HepG2 (cell line): ENCODE results near the gene HOXA4. TPM values are rescaled to one million over a fixed set of nuclear protein-coding genes. Genes with fewer than 3 reads are reported as not detected.

Source experiments
- ATAC-seq: fragments of 200-7000 bp; cut with Tn5 transposase; 3 replicates; pipeline ENCODE4 v1.9.1; 2020; ENCODE audit warnings: mild to moderate bottlenecking, moderate library complexity
- BruUV-seq: library from RNA; stranded (reverse); fragments of 400-500 nt; replicated peaks from 2 replicates; lab custom pipeline; 2021; lab: Mats Ljungman, UMichigan
- CTCF ChIA-PET: fragments of 300-600 bp; formaldehyde crosslinking; extraction: SDS; loops from one replicate; lab custom pipeline; 2021; ENCODE audit warnings: low total read pairs, inconsistent platforms, low intra/inter-chr PET ratio; lab: Yijun Ruan, JAX
- POLR2A ChIA-PET: fragments of 350-600 bp; sonication (Branson Sonifier 250); formaldehyde crosslinking; loops from one replicate; lab custom pipeline; 2020; ENCODE audit warnings: antibody characterized with exemption, inconsistent platforms; lab: Yijun Ruan, JAX
- DNase-seq: peaks from one replicate; pipeline ENCODE4 v3.0.0-alpha.2; 2015; ENCODE audit warnings: low spot score
- FAIRE-seq: peaks from 3 replicates; lab custom pipeline; 2011; peaks lifted over from hg19 to GRCh38; lab: Jason Lieb, UNC
- H2AFZ ChIP-seq: one replicate; pipeline ENCODE4 v1.6.1; 2011; ENCODE audit warnings: low read length, inconsistent platforms
- H3K27ac ChIP-seq: fragments of 300-600 bp; 3 replicates; pipeline ENCODE4 v1.8.0; 2011; ENCODE audit warnings: mixed run types, mild to moderate bottlenecking, mixed read lengths, low read length, inconsistent platforms; ENCODE audit not compliant: insufficient read depth; ENCODE audit errors: extremely low read length
- H3K27me3 ChIP-seq, 2 experiments: fragments of 200-600 bp in 1 of 2; 2 replicates in 1 of 2; 3 replicates in 1 of 2; pipeline versions ENCODE4 v1.6.0 to v1.8.0; 2011; ENCODE audit warnings: low read length in 2 of 2, mild to moderate bottlenecking in 2 of 2, moderate library complexity in 2 of 2, inconsistent platforms in 1 of 2; ENCODE audit not compliant: insufficient read depth in 2 of 2, control insufficient read depth in 1 of 2
- H3K36me3 ChIP-seq, 2 experiments: fragments of 200-600 bp in 1 of 2; replicated peaks in 1 of 2; 2 replicates in 1 of 2; 3 replicates in 1 of 2; pipeline versions ENCODE4 v1.5.1 to v1.8.0; 2011; ENCODE audit warnings: low read length in 2 of 2, inconsistent platforms in 1 of 2; ENCODE audit not compliant: insufficient read depth in 2 of 2, control insufficient read depth in 1 of 2
- H3K4me1 ChIP-seq: 2 replicates; pipeline ENCODE4 v1.5.1; 2012; ENCODE audit warnings: low read length, inconsistent platforms; ENCODE audit not compliant: insufficient read depth
- H3K4me2 ChIP-seq: 2 replicates; pipeline ENCODE4 v1.6.0; 2011; ENCODE audit warnings: low read depth, low read length, inconsistent platforms
- H3K4me3 ChIP-seq, 3 experiments: fragments of 200-600 bp in 1 of 3; sonication (generic), shearing (Covaris generic) in 1 of 3; replicated peaks in 1 of 3; 2 replicates each; pipeline ENCODE4 v1.5.1; 2011 to 2016; ENCODE audit warnings: low read length in 3 of 3, inconsistent platforms in 2 of 3, low read depth in 2 of 3, mild to moderate bottlenecking in 2 of 3, control low read depth in 1 of 3, mixed read lengths in 1 of 3; ENCODE audit not compliant: insufficient read depth in 1 of 3
- H3K79me2 ChIP-seq: one replicate; pipeline ENCODE4 v1.6.1; 2011; ENCODE audit warnings: low read length, inconsistent platforms; ENCODE audit not compliant: insufficient read depth
- H3K9ac ChIP-seq: 2 replicates; pipeline ENCODE4 v1.6.0; 2011; ENCODE audit warnings: mild to moderate bottlenecking, low read depth, low read length, inconsistent platforms; ENCODE audit not compliant: insufficient read depth
- H3K9me3 ChIP-seq: 2 replicates; pipeline ENCODE4 v1.5.1; 2012; ENCODE audit warnings: mild to moderate bottlenecking, low read length
- H4K20me1 ChIP-seq: 2 replicates; pipeline ENCODE4 v1.6.0; 2011; ENCODE audit warnings: inconsistent platforms, mild to moderate bottlenecking, low read length, moderate library complexity; ENCODE audit not compliant: insufficient read depth
- EZH2 ChIP-seq: conservative IDR thresholded peaks from 2 replicates; pipeline ENCODE4 v1.6.1; 2012; ENCODE audit warnings: mild to moderate bottlenecking, low read depth, low read length, moderate library complexity
- POLR2A ChIP-seq, 2 experiments: IDR thresholded peaks; 2 replicates each; pipeline ENCODE4 v1.6.1; 2011; ENCODE audit warnings: low read depth in 2 of 2, low read length in 2 of 2, mild to moderate bottlenecking in 1 of 2, moderate library complexity in 1 of 2; ENCODE audit not compliant: insufficient read depth in 1 of 2
- RBM22 ChIP-seq: fragments of 200-400 bp; formaldehyde crosslinking; optimal IDR thresholded peaks from 2 replicates; pipeline ENCODE3; 2017; ENCODE audit warnings: mild to moderate bottlenecking, low read length, moderate library complexity
- SKI ChIP-seq: fragments of 450-650 bp; IDR thresholded peaks from one replicate; pipeline ENCODE4 v1.6.1; 2018; ENCODE audit warnings: mild to moderate bottlenecking; ENCODE audit not compliant: partially characterized antibody
- TCF7 ChIP-seq: sonication (generic); IDR thresholded peaks from 2 replicates; pipeline ENCODE4 v1.6.1; 2016; ENCODE audit warnings: antibody characterized with exemption, low read depth
- WIZ ChIP-seq: sonication (generic); formaldehyde crosslinking; IDR thresholded peaks from 2 replicates; pipeline ENCODE4 v1.5.1; 2020; ENCODE audit warnings: mild to moderate bottlenecking, missing genetic modification reagents
- ZMYM2 ChIP-seq: sonication (generic); formaldehyde crosslinking; IDR thresholded peaks from 2 replicates; pipeline ENCODE4 v1.8.0; 2022; ENCODE audit warnings: mild to moderate bottlenecking, missing genetic modification reagents
- ZNF20 ChIP-seq: sonication (generic); formaldehyde crosslinking; IDR thresholded peaks from 2 replicates; pipeline ENCODE4 v1.4.0; 2020; ENCODE audit warnings: mild to moderate bottlenecking, moderate library complexity, missing genetic modification reagents
- ZNF496 ChIP-seq: sonication (generic); formaldehyde crosslinking; IDR thresholded peaks from 2 replicates; pipeline ENCODE4 v1.8.1; 2023; ENCODE audit warnings: mild to moderate bottlenecking, moderate library complexity, missing genetic modification reagents; ENCODE audit not compliant: insufficient replicate concordance
- ZNF687 ChIP-seq: sonication (generic); formaldehyde crosslinking; IDR thresholded peaks from 2 replicates; pipeline ENCODE4 v1.5.1; 2020; ENCODE audit warnings: mild to moderate bottlenecking, missing genetic modification reagents, moderate library complexity
- ZNF710 ChIP-seq: sonication (generic); formaldehyde crosslinking; IDR thresholded peaks from 2 replicates; pipeline ENCODE4 v1.5.0; 2020; ENCODE audit warnings: mild to moderate bottlenecking, missing genetic modification reagents, borderline replicate concordance
- ZNF788 ChIP-seq: sonication (generic); formaldehyde crosslinking; IDR thresholded peaks from 2 replicates; pipeline ENCODE4 v1.5.0; 2020; ENCODE audit warnings: mild to moderate bottlenecking, missing genetic modification reagents, borderline replicate concordance
- WGBS: methylation state at CpG from one replicate; pipeline ENCODE4 v1.1.6; 2017; ENCODE audit warnings: low lambda C conversion rate; 5-methylcytosine and 5-hydroxymethylcytosine counted together
- in situ Hi-C: cut with HindIII; loops from 2 replicates; pipeline ENCODE4 v1.10.0; 2017; ENCODE audit warnings: low pct_unique_long_range_greater_than_20kb; ENCODE audit not compliant: extremely low pct_ligation_motif_present
- intact Hi-C: fragments of 100-400 bp; cut with micrococcal nuclease; formaldehyde crosslinking; loops from one replicate; pipeline ENCODE4 v1.10.0; 2022; ENCODE audit not compliant: unreplicated experiment
- polyA plus RNA-seq, 8 experiments: library from polyadenylated mRNA; depleted of rRNA in 3 of 8; stranded (reverse) in 7 of 8; unstranded in 1 of 8; fragments of >200 nt; fragmentation: Illumina TruSeq in 4 of 8; extraction: Trizol in 4 of 8; gene quantifications; 2 replicates each; pipeline versions ENCODE4 v1.2.1 to v1.2.3, GENCODE V29; 2011 to 2016; ENCODE audit warnings: low read depth in 4 of 8, missing spikeins in 1 of 8, mixed read lengths in 1 of 8; ENCODE audit not compliant: insufficient read depth in 1 of 8
- total RNA-seq, 5 experiments: library from RNA; depleted of rRNA; stranded (reverse); fragments of >200 nt; fragmentation: Illumina TruSeq; extraction: Trizol; gene quantifications; 2 replicates each; pipeline ENCODE4 v1.2.3, GENCODE V29; 2016; ENCODE audit warnings: low read depth in 1 of 5

The HOXA4 gene
- total and polyA plus RNA-seq, 2 of the 13 experiments (the other 11 are each of a cell fraction or from before 2014, with no cell fraction given) = 2.4 to 5.4 TPM

- no peaks in the 10 kb centered on the region for H3K36me3 ChIP-seq
- POLR2A ChIA-PET = interaction anchor here (0.9 kb wide), 1 partner anchor 11 kb away, joined by 3 read pairs; no protein-coding TSS in a partner anchor
- no peak for TF ChIP-seq POLR2A (IDR thresholded peaks at IDR 0.05; ENCODE audit: insufficient read depth in 1 of 2, low read depth in 2 of 2, low read length in 2 of 2)
- no peak for TF ChIP-seq ZNF788 (CRISPR knock-in tag)
- no peak for TF ChIP-seq ZMYM2 (CRISPR knock-in tag)
- TF ChIP-seq ZNF496 = no peak
- TF ChIP-seq EZH2 = peak; percentile 55; the same call in 1 of the 2 replicates
- TF ChIP-seq ZNF20 (CRISPR knock-in tag) = no peak
- TF ChIP-seq RBM22 = no peak
- TF ChIP-seq SKI = peak; percentile 2
- TF ChIP-seq, all 625 proteins: peak for 2
- Histone ChIP-seq H3K9me3 (no peaks in the 10 kb centered on the region), H4K20me1 (no peaks in the 10 kb centered on the region), H3K4me2 (peak overlapping the region; percentile 41), H2AFZ (no peak overlapping the region), H3K4me1 (peaks cover 18% of the 10 kb centered on the region), H3K27me3 (peaks cover 0 to 62% of the 10 kb centered on the region in 2 experiments), H3K4me3 (no peak overlapping the region; a peak in 1 of 6 replicates), H3K9ac (no peak overlapping the region), H3K79me2 (no peaks in the 10 kb centered on the region), H3K27ac (no peak overlapping the region)
- FAIRE-seq = no peak
- peak; percentile 51 for ATAC-seq
- in situ Hi-C loops (loop anchor here (25.0 kb wide), 1 partner anchor 1084 kb away; no protein-coding TSS in a partner anchor), intact Hi-C loops (no loop called here)
- 58% methylated on average over 30 of the region's 30 CpGs for WGBS
- no peak for DNase-seq
- BruUV-seq = no TSS peak
- CTCF ChIA-PET = no interaction called here
Observed at GRCh38 chr7:27171637-27172314, 41.2 kb upstream of the HOXA4 start.

DNA sequence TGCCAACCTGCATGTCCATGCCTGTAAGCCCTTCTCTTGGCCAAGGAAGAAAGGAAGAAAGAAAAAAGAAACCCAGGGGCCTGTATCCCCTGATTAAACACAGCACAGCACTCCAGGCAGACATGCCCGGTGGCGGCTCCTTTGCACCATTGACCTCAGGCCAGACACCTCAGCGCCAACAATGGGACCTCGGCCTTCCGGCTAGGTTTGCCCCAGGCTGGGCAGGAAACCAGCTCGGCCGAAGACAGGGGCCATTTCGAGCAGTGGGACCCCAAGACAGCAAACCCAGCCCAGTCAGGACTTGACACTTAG, 40.7 kb upstream of the HOXA4 start:
- in situ Hi-C loops (loop anchor here (25.0 kb wide), 1 partner anchor 1084 kb away; no protein-coding TSS in a partner anchor), intact Hi-C loops (no loop called here)
- H3K27me3 ChIP-seq = peaks cover 0 to 60% of the 10 kb centered on the region in 2 experiments
- no peaks in the 10 kb centered on the region for H3K79me2 ChIP-seq
- WGBS = 2% methylated on average over 7 of the region's 8 CpGs
- DNase-seq (peak; percentile 26), ATAC-seq (peak; percentile 69), FAIRE-seq (no peak)
- H4K20me1 ChIP-seq = no peaks in the 10 kb centered on the region
- no peak overlapping the region for H3K27ac ChIP-seq
- H3K36me3 ChIP-seq = no peaks in the 10 kb centered on the region
- H3K9ac ChIP-seq = no peak overlapping the region
- peak overlapping the region; percentile 41 for H3K4me2 ChIP-seq
- BruUV-seq = no TSS peak
- H3K4me1 ChIP-seq = peaks cover 18% of the 10 kb centered on the region
- no peak overlapping the region for H2AFZ ChIP-seq
- no peaks in the 10 kb centered on the region for H3K9me3 ChIP-seq
- CTCF ChIA-PET = no interaction called here
- H3K4me3 ChIP-seq = no peak overlapping the region; a peak in 1 of 6 replicates
- POLR2A ChIA-PET = interaction anchor here (0.9 kb wide), 1 partner anchor 10 kb away, joined by 3 read pairs; no protein-coding TSS in a partner anchor
- TF ChIP-seq WIZ (CRISPR knock-in tag) (no peak), TCF7 (peak; percentile 42; the same call in 1 of the 2 replicates), ZNF687 (peak; percentile 59), SKI (peak; percentile 16), ZNF710 (CRISPR knock-in tag) (0 out of 2 replicates have a peak, but pooled peaks have one; percentile 28)
